OCI-LY1 (cell line): ENCODE measurements around the gene DBI.

Experiments
- H2AFZ ChIP-seq: fragments of 200-600 bp; sonication (generic), shearing (Covaris generic); 2 replicates; pipeline ENCODE4 v1.6.0; 2014; ENCODE audit warnings: antibody characterized with exemption, mild to moderate bottlenecking, low read length
- H3F3A ChIP-seq: fragments of 200-600 bp; sonication (generic), shearing (Covaris generic); 2 replicates; pipeline ENCODE4 v1.6.0; 2014; ENCODE audit warnings: mild to moderate bottlenecking, antibody characterized with exemption, low read length, moderate library complexity; ENCODE audit not compliant: insufficient read depth
- H3K27ac ChIP-seq: fragments of 200-600 bp; sonication (generic); 2 replicates; pipeline ENCODE4 v1.5.1; 2014; ENCODE audit warnings: low read length, mixed run types, mild to moderate bottlenecking, low read depth; ENCODE audit not compliant: poor library complexity, severe bottlenecking
- H3K27me3 ChIP-seq: fragments of 200-600 bp; sonication (generic); 2 replicates; pipeline ENCODE4 v1.6.0; 2014; ENCODE audit warnings: antibody characterized with exemption, mild to moderate bottlenecking, low read length, moderate library complexity; ENCODE audit not compliant: insufficient read depth
- H3K36me3 ChIP-seq: fragments of 200-600 bp; sonication (generic); 2 replicates; pipeline ENCODE4 v1.6.1; 2014; ENCODE audit warnings: mild to moderate bottlenecking, antibody characterized with exemption, low read length, moderate library complexity, mixed read lengths; ENCODE audit not compliant: insufficient read depth
- H3K4me1 ChIP-seq: fragments of 200-600 bp; sonication (generic); 2 replicates; pipeline ENCODE4 v1.5.1; 2014; ENCODE audit warnings: mild to moderate bottlenecking, low read length, moderate library complexity; ENCODE audit not compliant: insufficient read depth, severe bottlenecking
- H3K4me2 ChIP-seq: fragments of 200-600 bp; sonication (generic), shearing (Covaris generic); 2 replicates; pipeline ENCODE4 v1.6.1; 2014; ENCODE audit warnings: low read length
- H3K4me3 ChIP-seq: fragments of 200-600 bp; sonication (generic); 2 replicates; pipeline ENCODE4 v1.5.1; 2014; ENCODE audit warnings: low read length, low read depth, mild to moderate bottlenecking, mixed read lengths; ENCODE audit not compliant: poor library complexity, severe bottlenecking
- H3K79me2 ChIP-seq: fragments of 200-600 bp; shearing (Covaris generic); 2 replicates; pipeline ENCODE4 v1.6.1; 2016; ENCODE audit warnings: mixed run types, low read length, mixed read lengths; ENCODE audit not compliant: insufficient read depth
- H3K9ac ChIP-seq: fragments of 200-600 bp; sonication (generic), shearing (Covaris generic); 2 replicates; pipeline ENCODE4 v1.6.1; 2014; ENCODE audit warnings: mild to moderate bottlenecking, low read length, mixed read lengths
- H3K9me2 ChIP-seq: fragments of 200-600 bp; sonication (generic), shearing (Covaris generic); 2 replicates; pipeline ENCODE4 v1.6.1; 2014; ENCODE audit warnings: low read depth, mild to moderate bottlenecking, low read length, mixed read lengths
- H3K9me3 ChIP-seq: fragments of 200-600 bp; shearing (Covaris generic); 2 replicates; pipeline ENCODE4 v1.6.1; 2014; ENCODE audit warnings: low read length, mixed read lengths
- H4K20me1 ChIP-seq: fragments of 200-600 bp; sonication (generic), shearing (Covaris generic); 2 replicates; pipeline ENCODE4 v1.6.0; 2016; ENCODE audit warnings: mild to moderate bottlenecking, low read length; ENCODE audit not compliant: insufficient read depth
- CTCF ChIP-seq: fragments of 200-600 bp; sonication (generic), shearing (Covaris generic); IDR thresholded peaks from 2 replicates; pipeline ENCODE4 v1.5.1; 2017; ENCODE audit warnings: mild to moderate bottlenecking, antibody characterized with exemption, low read length, moderate library complexity, mixed read lengths
- EZH2 ChIP-seq: fragments of 200-600 bp; sonication (generic), shearing (Covaris generic); IDR thresholded peaks from 2 replicates; pipeline ENCODE4 v1.8.0; 2017; ENCODE audit warnings: borderline replicate concordance, mixed run types, mild to moderate bottlenecking, antibody characterized with exemption, low read length, moderate library complexity, mixed read lengths

Gene DBI

GRCh38 chr2:119383410-119384140 is 16.8 kb downstream of the DBI start:
- Histone ChIP-seq H3K27ac (no peak overlapping the region), H3K36me3 (no peaks in the 10 kb centered on the region), H4K20me1 (no peaks in the 10 kb centered on the region), H3K9me3 (no peaks in the 10 kb centered on the region), H3K9ac (no peak overlapping the region), H3K9me2 (no peaks in the 10 kb centered on the region), H3K4me3 (no peak overlapping the region), H3K4me2 (no peak overlapping the region), H3F3A (no peaks in the 10 kb centered on the region), H3K4me1 (no peaks in the 10 kb centered on the region), H3K79me2 (no peaks in the 10 kb centered on the region), H3K27me3 (no peaks in the 10 kb centered on the region), H2AFZ (no peak overlapping the region)
- TF ChIP-seq EZH2 (no peak), CTCF (no peak)

- Histone ChIP-seq H2AFZ (no peak overlapping the region), H4K20me1 (no peaks in the 10 kb centered on the region), H3K4me1 (no peaks in the 10 kb centered on the region), H3K79me2 (no peaks in the 10 kb centered on the region), H3K9me3 (no peaks in the 10 kb centered on the region), H3F3A (no peaks in the 10 kb centered on the region), H3K27ac (no peak overlapping the region), H3K9ac (no peak overlapping the region), H3K4me2 (no peak overlapping the region), H3K4me3 (no peak overlapping the region), H3K9me2 (no peaks in the 10 kb centered on the region), H3K36me3 (no peaks in the 10 kb centered on the region), H3K27me3 (no peaks in the 10 kb centered on the region)
- TF ChIP-seq CTCF, result no peak
- TF ChIP-seq EZH2, result no peak
Measured at GRCh38 chr2:119384971-119385370, 18.2 kb downstream of the DBI start.

- TF ChIP-seq CTCF (no peak), EZH2 (no peak)
- no peaks in the 10 kb centered on the region for H3K36me3 ChIP-seq
- no peak overlapping the region for H3K4me2 ChIP-seq
- no peak overlapping the region for H2AFZ ChIP-seq
- no peak overlapping the region for H3K9ac ChIP-seq
- H3K4me1 ChIP-seq, result no peaks in the 10 kb centered on the region
- H3K9me3 ChIP-seq, result no peaks in the 10 kb centered on the region
- no peak overlapping the region for H3K4me3 ChIP-seq
- no peaks in the 10 kb centered on the region for H3K9me2 ChIP-seq
- no peaks in the 10 kb centered on the region for H3F3A ChIP-seq
- H3K27ac ChIP-seq, result no peak overlapping the region
- no peaks in the 10 kb centered on the region for H3K79me2 ChIP-seq
- no peaks in the 10 kb centered on the region for H3K27me3 ChIP-seq
- no peaks in the 10 kb centered on the region for H4K20me1 ChIP-seq
Measured at GRCh38 chr2:119385466-119385865, 18.7 kb downstream of the DBI start.
